Chondrocyte (in vitro differentiated cells): ENCODE data around the gene BORCS8. TPM values are rescaled to one million over a fixed set of nuclear protein-coding genes. Genes with fewer than 3 reads are reported as not detected.
"Not testable (repeated sequence)": the region's sequence is repeated elsewhere in the genome, so short reads cannot be mapped to it uniquely, and the experiment has no call there.

Source experiments
- DNase-seq: peaks from one replicate; pipeline ENCODE4 v3.0.0; 2021; ENCODE audit warnings: mixed read lengths, low spot score
- H3K27ac Mint-ChIP-seq: one replicate; pipeline ENCODE4 v1.8.0; 2021; ENCODE audit warnings: mild to moderate bottlenecking, moderate library complexity, mixed read lengths; ENCODE audit not compliant: unreplicated experiment
- H3K27me3 Mint-ChIP-seq: 2 replicates; pipeline ENCODE4 v1.8.0; 2021; ENCODE audit warnings: low read depth, mixed read lengths
- H3K36me3 Mint-ChIP-seq: 2 replicates; pipeline ENCODE4 v1.8.0; 2021; ENCODE audit warnings: low read depth, mixed read lengths
- H3K4me1 Mint-ChIP-seq: 2 replicates; pipeline ENCODE4 v1.8.0; 2021; ENCODE audit warnings: low read depth, mild to moderate bottlenecking, mixed read lengths
- H3K4me3 Mint-ChIP-seq: one replicate; pipeline ENCODE4 v1.8.0; 2021; ENCODE audit warnings: mild to moderate bottlenecking, moderate library complexity, mixed read lengths; ENCODE audit not compliant: unreplicated experiment
- H3K9me3 Mint-ChIP-seq: 2 replicates; pipeline ENCODE4 v1.8.0; 2021; ENCODE audit warnings: low read depth, mixed read lengths
- total RNA-seq: library from RNA; stranded (reverse); gene quantifications from 3 replicates; pipeline ENCODE4 v1.2.1, GENCODE V29; 2021
- TF ChIP-seq, protein P1 (sequence below): fragments of 200-600 bp; sonication (generic); IDR thresholded peaks from 2 replicates; pipeline ENCODE4 v1.5.0; 2021; ENCODE audit warnings: antibody characterized with exemption, mild to moderate bottlenecking, moderate library complexity

Gene BORCS8
- total RNA-seq, 1 donor from 2014 or later, result 14.5 TPM

DNA sequence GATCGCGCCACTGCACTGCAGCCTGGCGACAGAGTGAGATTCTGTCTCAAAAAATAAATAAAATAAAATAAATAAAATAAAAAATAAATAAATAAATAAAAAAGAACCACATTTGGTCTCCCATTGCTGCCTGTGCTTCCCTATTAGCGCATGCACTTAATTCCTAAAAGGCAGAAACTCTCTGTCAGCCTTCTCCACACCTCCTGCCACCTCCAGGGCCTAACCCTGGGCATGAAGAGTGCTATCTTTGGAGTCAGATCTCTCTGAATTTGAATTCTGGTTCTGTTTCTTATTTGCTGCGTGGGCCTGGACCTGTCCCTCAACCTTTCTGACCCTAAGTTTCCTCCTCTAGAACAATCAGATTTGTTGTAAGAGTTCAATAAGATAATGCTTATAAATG is 31.1 kb upstream of the BORCS8 start:
- no peak overlapping the region for H3K4me3 Mint-ChIP-seq
- H3K4me1 Mint-ChIP-seq, result peaks cover 2% of the 10 kb centered on the region
- TF ChIP-seq, protein P1, sequence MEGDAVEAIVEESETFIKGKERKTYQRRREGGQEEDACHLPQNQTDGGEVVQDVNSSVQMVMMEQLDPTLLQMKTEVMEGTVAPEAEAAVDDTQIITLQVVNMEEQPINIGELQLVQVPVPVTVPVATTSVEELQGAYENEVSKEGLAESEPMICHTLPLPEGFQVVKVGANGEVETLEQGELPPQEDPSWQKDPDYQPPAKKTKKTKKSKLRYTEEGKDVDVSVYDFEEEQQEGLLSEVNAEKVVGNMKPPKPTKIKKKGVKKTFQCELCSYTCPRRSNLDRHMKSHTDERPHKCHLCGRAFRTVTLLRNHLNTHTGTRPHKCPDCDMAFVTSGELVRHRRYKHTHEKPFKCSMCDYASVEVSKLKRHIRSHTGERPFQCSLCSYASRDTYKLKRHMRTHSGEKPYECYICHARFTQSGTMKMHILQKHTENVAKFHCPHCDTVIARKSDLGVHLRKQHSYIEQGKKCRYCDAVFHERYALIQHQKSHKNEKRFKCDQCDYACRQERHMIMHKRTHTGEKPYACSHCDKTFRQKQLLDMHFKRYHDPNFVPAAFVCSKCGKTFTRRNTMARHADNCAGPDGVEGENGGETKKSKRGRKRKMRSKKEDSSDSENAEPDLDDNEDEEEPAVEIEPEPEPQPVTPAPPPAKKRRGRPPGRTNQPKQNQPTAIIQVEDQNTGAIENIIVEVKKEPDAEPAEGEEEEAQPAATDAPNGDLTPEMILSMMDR, result no peak
- H3K27ac Mint-ChIP-seq, result no peak overlapping the region
- no peak for DNase-seq
- H3K36me3 Mint-ChIP-seq, result no peaks in the 10 kb centered on the region
- H3K9me3 Mint-ChIP-seq, result no peaks in the 10 kb centered on the region
- H3K27me3 Mint-ChIP-seq, result peaks cover 20% of the 10 kb centered on the region

DNA sequence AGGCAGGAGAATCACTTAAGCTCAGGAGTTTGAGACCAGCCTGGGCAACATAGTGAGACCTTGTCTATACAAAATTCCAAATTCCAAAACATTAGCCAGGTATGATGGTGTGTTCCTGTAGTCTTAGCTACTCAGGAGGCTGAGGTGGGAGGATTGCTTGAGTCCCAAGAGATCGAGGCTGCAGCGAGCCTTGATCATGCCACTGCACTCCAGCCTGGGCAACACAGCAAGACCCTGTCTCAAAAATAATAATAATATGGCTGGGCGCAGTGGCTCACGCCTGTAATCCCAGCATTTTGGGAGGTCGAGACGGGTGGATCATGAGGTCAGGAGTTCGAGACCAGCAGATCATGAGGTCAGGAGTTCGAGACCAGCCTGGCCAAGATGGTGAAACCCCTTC is 29.0 kb upstream of the BORCS8 start:
- peaks cover 17% of the 10 kb centered on the region for H3K27me3 Mint-ChIP-seq

DNA sequence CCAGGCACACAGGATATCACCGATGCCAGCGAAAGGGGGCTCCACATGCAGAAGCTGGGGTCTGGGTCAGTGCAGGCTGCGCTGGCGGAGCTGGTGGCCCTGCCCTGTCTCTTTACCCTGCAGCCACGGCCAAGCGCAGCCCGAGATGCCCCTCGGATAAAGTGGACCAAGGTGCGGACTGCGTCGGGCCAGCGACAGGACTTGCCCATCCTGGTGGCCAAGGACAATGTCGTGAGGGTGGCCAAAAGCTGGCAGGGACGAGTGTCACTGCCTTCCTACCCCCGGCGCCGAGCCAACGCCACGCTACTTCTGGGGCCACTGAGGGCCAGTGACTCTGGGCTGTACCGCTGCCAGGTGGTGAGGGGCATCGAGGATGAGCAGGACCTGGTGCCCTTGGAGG is 27.0 kb upstream of the BORCS8 start:
- Mint-ChIP-seq H3K9me3 (peaks cover 4% of the 10 kb centered on the region), H3K4me1 (no peaks in the 10 kb centered on the region), H3K27ac (no peak overlapping the region), H3K36me3 (no peaks in the 10 kb centered on the region), H3K4me3 (no peak overlapping the region), H3K27me3 (peaks cover 13% of the 10 kb centered on the region)
- DNase-seq, result no peak
- TF ChIP-seq, protein P1, result no peak

More for the DNA sequence above, 29.0 kb upstream of the BORCS8 start:
- DNase-seq, H3K36me3 Mint-ChIP-seq, H3K4me3 Mint-ChIP-seq, H3K4me1 Mint-ChIP-seq, H3K27ac Mint-ChIP-seq, H3K9me3 Mint-ChIP-seq: not testable (repeated sequence)

DNA sequence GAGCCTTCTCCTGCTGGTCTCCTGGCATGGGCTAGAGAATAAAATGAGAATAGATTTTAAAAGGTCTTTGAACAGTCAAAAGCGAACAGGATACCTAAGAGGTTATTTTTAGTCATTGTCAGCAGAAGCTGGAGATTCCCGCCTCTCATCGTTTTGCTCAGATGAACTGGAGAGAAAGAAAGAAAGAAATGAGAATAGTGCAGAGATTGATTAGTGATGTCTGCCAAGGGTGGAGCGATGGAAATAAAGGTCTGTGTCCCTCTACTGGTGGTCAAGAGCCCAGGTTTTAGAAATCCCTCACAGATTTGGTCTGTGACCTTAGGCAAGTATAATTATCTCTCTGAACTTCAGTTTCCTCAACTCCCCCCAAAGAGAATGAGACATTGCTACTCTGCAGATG is 25.1 kb upstream of the BORCS8 start:
- Mint-ChIP-seq H3K36me3 (no peaks in the 10 kb centered on the region), H3K4me1 (no peaks in the 10 kb centered on the region), H3K9me3 (peaks cover 4% of the 10 kb centered on the region), H3K27me3 (peaks cover 19% of the 10 kb centered on the region), H3K4me3 (no peak overlapping the region), H3K27ac (no peak overlapping the region)
- TF ChIP-seq, protein P1, result peak; percentile 30
- DNase-seq, result no peak

DNA sequence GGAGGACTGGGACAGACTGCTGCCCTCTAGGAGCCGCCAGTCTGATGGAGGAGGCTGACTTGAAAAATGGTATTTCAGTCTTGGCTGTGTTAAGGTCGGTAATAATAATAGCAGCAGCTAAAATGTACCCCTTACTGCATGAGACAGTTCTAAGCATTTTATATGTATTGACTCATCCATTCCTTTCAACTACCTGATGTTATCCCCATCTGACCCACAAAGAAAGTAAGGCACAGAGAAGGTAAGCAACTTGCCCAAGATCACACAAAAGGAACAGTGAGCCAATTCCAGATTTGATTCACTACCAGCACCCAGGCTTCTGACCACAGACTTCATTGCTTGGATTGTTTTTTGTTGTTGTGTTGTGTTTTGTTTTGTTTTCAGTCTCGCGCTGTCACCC is 23.8 kb upstream of the BORCS8 start:
- Mint-ChIP-seq H3K27me3 (peaks cover 23% of the 10 kb centered on the region), H3K9me3 (peaks cover 4% of the 10 kb centered on the region), H3K4me3 (no peak overlapping the region), H3K27ac (no peak overlapping the region), H3K4me1 (no peaks in the 10 kb centered on the region), H3K36me3 (no peaks in the 10 kb centered on the region)
- TF ChIP-seq, protein P1, result no peak
- no peak for DNase-seq

DNA sequence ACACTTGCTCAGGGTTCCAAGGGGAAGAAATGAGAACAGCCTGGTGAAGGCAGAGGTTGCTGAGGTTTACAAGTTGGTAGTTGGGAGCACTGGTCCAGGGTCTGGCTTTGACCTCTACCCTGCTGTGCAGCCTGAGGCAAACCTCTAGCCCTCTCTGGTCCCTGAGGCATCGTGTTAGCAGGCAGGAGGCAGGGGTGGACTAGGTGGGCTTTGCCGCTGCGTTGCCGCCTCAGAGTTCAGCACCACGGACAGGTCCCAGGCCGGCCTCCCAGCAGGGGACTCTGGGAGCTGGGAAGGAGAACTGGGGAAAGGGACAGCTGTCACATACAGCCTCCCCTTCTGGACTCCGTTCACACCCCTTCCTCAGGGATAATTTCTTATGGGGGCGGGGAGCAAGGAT is 22.9 kb upstream of the BORCS8 start:
- no peak overlapping the region for H3K27ac Mint-ChIP-seq
- H3K27me3 Mint-ChIP-seq, result peaks cover 28% of the 10 kb centered on the region
- no peaks in the 10 kb centered on the region for H3K36me3 Mint-ChIP-seq
- H3K9me3 Mint-ChIP-seq, result peaks cover 4% of the 10 kb centered on the region
- H3K4me3 Mint-ChIP-seq, result no peak overlapping the region
- no peaks in the 10 kb centered on the region for H3K4me1 Mint-ChIP-seq
- TF ChIP-seq, protein P1, result no peak
- DNase-seq, result no peak
